Spleen (tissue), 7 donors: ENCODE measurements around the gene AGAP3.
A peak's percentile ranks its signal among the peaks of the same experiment; 100 is the strongest.

Source experiments
- CTCF ChIP-seq, 11 experiments: fragments of 200-600 bp in 7 of 11; fragments of 450-650 bp in 4 of 11; sonication (generic) in 4 of 11; IDR thresholded peaks in 8 of 11; conservative IDR thresholded peaks in 3 of 11; 1 replicate in 7 of 11; 2 replicates in 4 of 11; pipeline versions ENCODE4 v1.4.0 to v1.8.0; 2016 to 2021; ENCODE audit warnings: antibody characterized with exemption in 11 of 11, inconsistent platforms in 4 of 11, mild to moderate bottlenecking in 1 of 11
- POLR2A ChIP-seq, 3 donors: fragments of 450-650 bp; IDR thresholded peaks; one replicate each; pipeline ENCODE4 v1.5.1; 2017; ENCODE audit warnings: antibody characterized with exemption in 3 of 3, mild to moderate bottlenecking in 1 of 3
- POLR2AphosphoS5 ChIP-seq, 3 donors: sonication (generic); formaldehyde crosslinking; IDR thresholded peaks; one replicate each; pipeline ENCODE4 v1.5.1; 2017; ENCODE audit warnings: antibody characterized with exemption in 3 of 3
- donor health status: DM: no; HTN: no; CAD: no; lungs with moderate emphysema.
- donor health status: DM: no; HTN: no; CAD: no.
- donor health status: DM: no; HTN: no; CAD: no.

GRCh38 chr7:151070574-151070960, 15.7 kb upstream of the AGAP3 start:
- TF ChIP-seq POLR2A (IDR thresholded peaks at IDR 0.05) = no peak
- TF ChIP-seq CTCF (IDR thresholded peaks at IDR 0.05 in 8 of 11, conservative IDR thresholded peaks at IDR 0.05 in 3 of 11) = no peak
- TF ChIP-seq POLR2AphosphoS5 (IDR thresholded peaks at IDR 0.05) = peak in 1 of 3 donors; percentile 48
